ENCODE results near the gene HIVEP2. TPM values are rescaled to one million over a fixed set of nuclear protein-coding genes. Genes with fewer than 3 reads are reported as not detected.
A peak's percentile ranks its signal among the peaks of the same experiment; 100 is the strongest.

The HIVEP2 gene
- polyA plus RNA-seq, 2 of the 4 experiments (the other 2 are of a cell fraction) = 2.2 to 2.6 TPM

DNA sequence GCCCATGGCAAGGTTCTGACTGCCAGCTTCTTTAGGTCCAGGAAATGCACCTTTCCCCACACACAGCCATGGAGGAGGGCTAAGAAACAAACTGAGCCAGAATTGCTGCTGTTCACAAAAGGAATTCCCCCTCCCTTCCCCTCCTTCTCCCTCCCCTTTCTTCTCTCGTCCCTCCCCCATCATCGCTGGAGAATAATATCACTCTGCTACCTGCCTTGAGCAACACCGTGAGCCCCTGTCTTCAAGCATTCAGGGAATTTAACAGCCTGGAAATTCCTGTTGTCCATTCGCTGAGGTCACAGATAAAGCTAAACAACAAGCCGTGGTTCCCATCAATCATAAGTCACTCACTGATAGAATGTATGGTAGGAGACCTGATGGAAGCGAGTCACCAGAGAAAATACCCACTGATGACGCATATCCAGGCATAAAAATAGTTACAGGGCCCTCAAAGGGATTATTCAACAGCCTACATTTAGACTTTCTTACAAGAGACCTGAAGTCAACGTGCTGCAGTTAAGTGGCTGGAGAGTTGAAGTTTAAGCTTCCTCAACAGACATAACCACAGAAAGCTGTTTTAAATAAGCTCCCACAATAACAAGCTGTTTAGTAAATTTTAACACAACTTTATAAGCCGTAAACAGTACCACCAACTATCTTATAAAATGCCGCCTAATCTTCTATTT, 59.7 kb downstream of the HIVEP2 start:
- CTCF ChIA-PET = interaction anchor here (0.9 to 2.8 kb wide), 5 partner anchors 42 to 193 kb away, joined by 3 to 12 read pairs (median 3); partner anchors contain the start of gene HIVEP2
- Histone ChIP-seq H3K27ac (peak overlapping the region; percentile 66 to 73; a peak in 5 of 6 replicates), H3K4me1 (peaks cover 37% of the 10 kb centered on the region), H3K4me3 (peak overlapping the region; percentile 38), H3K9me3 (no peaks in the 10 kb centered on the region), H3K4me2 (peak overlapping the region; percentile 90)
- DNase-seq (ENCODE audit: low read depth in 1 of 2, low spot score in 1 of 2) (peak; percentile 41 to 95), FAIRE-seq (no peak), ATAC-seq (peak; percentile 97 to 98)
- TF ChIP-seq NFE2L2 (conservative IDR thresholded peaks at IDR 0.05; ENCODE audit: low read length) (no peak), EP300 (IDR thresholded peaks at IDR 0.05) (peak; percentile 66 to 80; a peak in 3 of 5 replicates), FOXS1 (CRISPR knock-in tag; IDR thresholded peaks at IDR 0.05) (peak; percentile 45; the same call in 1 of the 2 replicates), FOSL2 (IDR thresholded peaks at IDR 0.05) (peak; percentile 66), FOSL2 (CRISPR knock-in tag; IDR thresholded peaks at IDR 0.05) (peak; percentile 95), CEBPB (IDR thresholded peaks at IDR 0.05) (peak; percentile 30 to 75; a peak in 2 of 4 replicates), CHD2 (IDR thresholded peaks at IDR 0.05; ENCODE audit: low read length, partially characterized antibody) (no peak), SMC3 (IDR thresholded peaks at IDR 0.05) (peak; percentile 48), RAD21 (conservative IDR thresholded peaks at IDR 0.05 in 1 of 2, IDR thresholded peaks at IDR 0.05 in 1 of 2) (peak; percentile 3 to 51; a peak in 2 of 5 replicates), JUNB (IDR thresholded peaks at IDR 0.05) (peak; percentile 92), ZFP36 (IDR thresholded peaks at IDR 0.05; ENCODE audit: borderline replicate concordance, partially characterized antibody) (no peak), FOSB (CRISPR knock-in tag; IDR thresholded peaks at IDR 0.05) (no peak), NR3C1 (IDR thresholded peaks at IDR 0.05) (no peak), GATA3 (IDR thresholded peaks at IDR 0.05; ENCODE audit: borderline replicate concordance) (peak; percentile 91; the same call in 1 of the 2 replicates), KDM5A (IDR thresholded peaks at IDR 0.05) (no peak), JUN (IDR thresholded peaks at IDR 0.05) (peak; percentile 89 to 90; a peak in 4 of 5 replicates), HOXB5 (CRISPR knock-in tag; IDR thresholded peaks at IDR 0.05) (peak; percentile 99), TP53 (CRISPR knock-in tag; IDR thresholded peaks at IDR 0.05) (no peak), BHLHE40 (IDR thresholded peaks at IDR 0.05; ENCODE audit: low read depth, low read length) (no peak), MYC (IDR thresholded peaks at IDR 0.05; ENCODE audit: borderline replicate concordance, low read length) (no peak)
- TF ChIP-seq, protein P1, sequence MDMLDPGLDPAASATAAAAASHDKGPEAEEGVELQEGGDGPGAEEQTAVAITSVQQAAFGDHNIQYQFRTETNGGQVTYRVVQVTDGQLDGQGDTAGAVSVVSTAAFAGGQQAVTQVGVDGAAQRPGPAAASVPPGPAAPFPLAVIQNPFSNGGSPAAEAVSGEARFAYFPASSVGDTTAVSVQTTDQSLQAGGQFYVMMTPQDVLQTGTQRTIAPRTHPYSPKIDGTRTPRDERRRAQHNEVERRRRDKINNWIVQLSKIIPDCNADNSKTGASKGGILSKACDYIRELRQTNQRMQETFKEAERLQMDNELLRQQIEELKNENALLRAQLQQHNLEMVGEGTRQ (IDR thresholded peaks at IDR 0.05) = no peak
- TF ChIP-seq, protein P2, sequence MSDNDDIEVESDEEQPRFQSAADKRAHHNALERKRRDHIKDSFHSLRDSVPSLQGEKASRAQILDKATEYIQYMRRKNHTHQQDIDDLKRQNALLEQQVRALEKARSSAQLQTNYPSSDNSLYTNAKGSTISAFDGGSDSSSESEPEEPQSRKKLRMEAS (IDR thresholded peaks at IDR 0.05) = peak; percentile 60
- TF ChIP-seq, protein P3, sequence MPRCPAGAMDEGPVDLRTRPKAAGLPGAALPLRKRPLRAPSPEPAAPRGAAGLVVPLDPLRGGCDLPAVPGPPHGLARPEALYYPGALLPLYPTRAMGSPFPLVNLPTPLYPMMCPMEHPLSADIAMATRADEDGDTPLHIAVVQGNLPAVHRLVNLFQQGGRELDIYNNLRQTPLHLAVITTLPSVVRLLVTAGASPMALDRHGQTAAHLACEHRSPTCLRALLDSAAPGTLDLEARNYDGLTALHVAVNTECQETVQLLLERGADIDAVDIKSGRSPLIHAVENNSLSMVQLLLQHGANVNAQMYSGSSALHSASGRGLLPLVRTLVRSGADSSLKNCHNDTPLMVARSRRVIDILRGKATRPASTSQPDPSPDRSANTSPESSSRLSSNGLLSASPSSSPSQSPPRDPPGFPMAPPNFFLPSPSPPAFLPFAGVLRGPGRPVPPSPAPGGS (IDR thresholded peaks at IDR 0.05) = peak; percentile 88; the same call in 2 of the 3 replicates
- TF ChIP-seq, protein P4, sequence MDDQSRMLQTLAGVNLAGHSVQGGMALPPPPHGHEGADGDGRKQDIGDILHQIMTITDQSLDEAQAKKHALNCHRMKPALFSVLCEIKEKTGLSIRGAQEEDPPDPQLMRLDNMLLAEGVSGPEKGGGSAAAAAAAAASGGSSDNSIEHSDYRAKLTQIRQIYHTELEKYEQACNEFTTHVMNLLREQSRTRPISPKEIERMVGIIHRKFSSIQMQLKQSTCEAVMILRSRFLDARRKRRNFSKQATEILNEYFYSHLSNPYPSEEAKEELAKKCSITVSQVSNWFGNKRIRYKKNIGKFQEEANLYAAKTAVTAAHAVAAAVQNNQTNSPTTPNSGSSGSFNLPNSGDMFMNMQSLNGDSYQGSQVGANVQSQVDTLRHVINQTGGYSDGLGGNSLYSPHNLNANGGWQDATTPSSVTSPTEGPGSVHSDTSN (IDR thresholded peaks at IDR 0.05) = peak; percentile 71; the same call in 1 of the 2 replicates
- TF ChIP-seq, protein P5, sequence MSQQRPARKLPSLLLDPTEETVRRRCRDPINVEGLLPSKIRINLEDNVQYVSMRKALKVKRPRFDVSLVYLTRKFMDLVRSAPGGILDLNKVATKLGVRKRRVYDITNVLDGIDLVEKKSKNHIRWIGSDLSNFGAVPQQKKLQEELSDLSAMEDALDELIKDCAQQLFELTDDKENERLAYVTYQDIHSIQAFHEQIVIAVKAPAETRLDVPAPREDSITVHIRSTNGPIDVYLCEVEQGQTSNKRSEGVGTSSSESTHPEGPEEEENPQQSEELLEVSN (IDR thresholded peaks at IDR 0.05; ENCODE audit: borderline replicate concordance, low read depth) = no peak
- POLR2A ChIA-PET = interaction anchor here (0.6 to 1.3 kb wide), 4 partner anchors 56 to 65 kb away, joined by 3 to 4 read pairs (median 3); no protein-coding TSS in a partner anchor
- WGBS (ENCODE audit: missing lambda C conversion rate) = 10% methylated on average over 10 of the region's 10 CpGs
